Renal pelvis (tissue), 3 donors: Measurements from ENCODE around the gene ARL10. TPM values are rescaled to one million over a fixed set of nuclear protein-coding genes. Genes with fewer than 3 reads are reported as not detected.

ENCODE experiments used
- polyA plus RNA-seq, 3 donors: library from polyadenylated mRNA; unstranded; fragments of 120-200 nt; gene quantifications; one replicate each; pipeline ENCODE4 v1.2.1, GENCODE V29; 2013; ENCODE audit not compliant: insufficient read length in 3 of 3

ARL10 gene
- polyA plus RNA-seq, 3 donors, result 10.0 to 16.2 (median 14.3) TPM

Other genes with a start within 250 kb of the ARL10 start
- gene SIMC1, start 127.1 kb upstream of the ARL10 start, polyA plus RNA-seq, result 10 to 100 TPM; 18.4 to 21.1 (median 19.8) TPM
- 100 to 1,000 TPM; 134 to 173 (median 157) TPM for gene KIAA1191, start 3.7 kb upstream of the ARL10 start, polyA plus RNA-seq
- gene NOP16, start 23.1 kb downstream of the ARL10 start, polyA plus RNA-seq, result 10 to 100 TPM; 31.5 to 37.4 (median 35.8) TPM
- gene HIGD2A, start 23.3 kb downstream of the ARL10 start, polyA plus RNA-seq, result 100 to 1,000 TPM; 104 to 127 (median 124) TPM
- 10 to 100 TPM; 53.0 to 63.3 (median 55.3) TPM for gene CLTB, start 51.1 kb downstream of the ARL10 start, polyA plus RNA-seq
- gene FAF2, start 82.9 kb downstream of the ARL10 start, polyA plus RNA-seq, result 10 to 100 TPM; 45.7 to 52.5 (median 48.7) TPM
- gene RNF44, start 171.9 kb downstream of the ARL10 start, polyA plus RNA-seq, result 10 to 100 TPM; 54.6 to 73.4 (median 64.7) TPM
- gene CDHR2, start 183.9 kb downstream of the ARL10 start, polyA plus RNA-seq, result 10 to 100 TPM; 25.0 to 26.1 (median 26.0) TPM
- gene GPRIN1, start 244.7 kb downstream of the ARL10 start, polyA plus RNA-seq, result 1 to 10 TPM; 1.9 to 2.3 (median 2.3) TPM